Esophagus muscularis mucosa (tissue), 4 donors: ENCODE data around the gene CSMD2. TPM values are rescaled to one million over a fixed set of nuclear protein-coding genes. Genes with fewer than 3 reads are reported as not detected.

ENCODE experiments used
- DNase-seq: peaks from one replicate; pipeline ENCODE4 v3.0.0-alpha.2; 2017; ENCODE audit errors: extremely low spot score
- H3K27ac ChIP-seq, 4 donors: fragments of 200-600 bp; sonication (generic); replicated peaks in 1 of 4; 1 replicate in 3 of 4; 2 replicates in 1 of 4; pipeline ENCODE4 v1.5.1; 2016 to 2019; ENCODE audit warnings: mild to moderate bottlenecking in 1 of 4
- H3K27me3 ChIP-seq, 4 donors: fragments of 200-600 bp; sonication (generic); one replicate each; pipeline versions ENCODE4 v1.5.1 to v1.6.0; 2016 to 2019
- H3K36me3 ChIP-seq, 4 donors: fragments of 200-600 bp; sonication (generic); one replicate each; pipeline ENCODE4 v1.5.1; 2016 to 2019
- H3K4me1 ChIP-seq, 4 donors: fragments of 200-600 bp; sonication (generic); one replicate each; pipeline ENCODE4 v1.5.1; 2016 to 2019
- H3K4me3 ChIP-seq, 4 donors: fragments of 200-600 bp; sonication (generic); 1 replicate in 2 of 4; 2 replicates in 2 of 4; pipeline ENCODE4 v1.5.1; 2016 to 2019; ENCODE audit warnings: mild to moderate bottlenecking in 4 of 4, moderate library complexity in 1 of 4
- H3K9me3 ChIP-seq, 4 donors: fragments of 200-600 bp; sonication (generic); 1 replicate in 3 of 4; 2 replicates in 1 of 4; pipeline ENCODE4 v1.5.1; 2016 to 2019
- EP300 ChIP-seq: sonication (generic); formaldehyde crosslinking; IDR thresholded peaks from one replicate; pipeline ENCODE4 v1.6.1; 2017; ENCODE audit warnings: antibody characterized with exemption
- POLR2A ChIP-seq: fragments of 450-650 bp; IDR thresholded peaks from one replicate; pipeline ENCODE4 v1.6.1; 2017; ENCODE audit warnings: antibody characterized with exemption, moderate library complexity, mild to moderate bottlenecking, low read depth
- POLR2AphosphoS5 ChIP-seq, 2 donors: sonication (generic); formaldehyde crosslinking; IDR thresholded peaks; one replicate each; pipeline ENCODE4 v1.6.1; 2017; ENCODE audit warnings: antibody characterized with exemption in 2 of 2
- WGBS: methylation state at CpG from one replicate; pipeline ENCODE4 v1.1.5; 2018; 5-methylcytosine and 5-hydroxymethylcytosine counted together
- intact Hi-C: fragments of 100-400 bp; cut with DNase I; formaldehyde crosslinking; loops from one replicate; pipeline ENCODE4 v1.15.1; 2023
- total RNA-seq, 4 donors: library from RNA; depleted of rRNA; stranded (reverse); fragments of >200 nt; gene quantifications; one replicate each; pipeline versions ENCODE4 v1.1.0 to v1.2.1, GENCODE V29; 2016
- TF ChIP-seq, protein P1 (sequence below), 3 experiments: fragments of 200-600 bp in 2 of 3; fragments of 450-650 bp in 1 of 3; sonication (generic) in 2 of 3; IDR thresholded peaks; one replicate each; pipeline ENCODE4 v1.5.1; 2017 to 2019; ENCODE audit warnings: antibody characterized with exemption in 3 of 3, mild to moderate bottlenecking in 2 of 3, moderate library complexity in 1 of 3

The CSMD2 gene
- total RNA-seq, 4 donors from 2014 or later, result 0.26 to 0.75 (median 0.37) TPM

DNA sequence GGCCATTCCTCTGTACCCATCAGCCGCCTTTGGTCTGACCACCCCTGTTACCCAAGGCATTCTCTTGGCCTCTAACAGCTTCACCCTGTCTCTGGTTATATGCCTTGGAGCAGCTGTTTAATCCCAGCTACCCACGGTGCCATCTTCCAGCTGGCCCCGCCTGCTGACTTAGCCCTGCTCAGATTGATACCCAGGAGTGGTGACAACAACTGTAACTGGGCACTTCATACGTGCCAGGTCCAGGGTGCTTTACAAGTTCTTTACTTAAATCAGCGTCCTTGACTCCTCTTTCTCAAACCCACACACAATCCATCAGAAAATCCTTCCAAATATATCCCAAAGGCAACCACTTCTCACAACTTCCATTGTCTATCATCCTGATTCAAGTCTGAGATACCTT, 338.3 kb downstream of the CSMD2 start:
- Histone ChIP-seq H3K4me3 (no peak overlapping the region), H3K36me3 (no peaks in the 10 kb centered on the region), H3K4me1 (no peaks in the 10 kb centered on the region), H3K9me3 (no peaks in the 10 kb centered on the region), H3K27me3 (peaks cover 0 to 19% (median 0%) of the 10 kb centered on the region in 4 donors), H3K27ac (no peak overlapping the region)
- WGBS, result 97% methylated on average over 5 of the region's 5 CpGs
- TF ChIP-seq POLR2A, result no peak
- TF ChIP-seq, protein P1, sequence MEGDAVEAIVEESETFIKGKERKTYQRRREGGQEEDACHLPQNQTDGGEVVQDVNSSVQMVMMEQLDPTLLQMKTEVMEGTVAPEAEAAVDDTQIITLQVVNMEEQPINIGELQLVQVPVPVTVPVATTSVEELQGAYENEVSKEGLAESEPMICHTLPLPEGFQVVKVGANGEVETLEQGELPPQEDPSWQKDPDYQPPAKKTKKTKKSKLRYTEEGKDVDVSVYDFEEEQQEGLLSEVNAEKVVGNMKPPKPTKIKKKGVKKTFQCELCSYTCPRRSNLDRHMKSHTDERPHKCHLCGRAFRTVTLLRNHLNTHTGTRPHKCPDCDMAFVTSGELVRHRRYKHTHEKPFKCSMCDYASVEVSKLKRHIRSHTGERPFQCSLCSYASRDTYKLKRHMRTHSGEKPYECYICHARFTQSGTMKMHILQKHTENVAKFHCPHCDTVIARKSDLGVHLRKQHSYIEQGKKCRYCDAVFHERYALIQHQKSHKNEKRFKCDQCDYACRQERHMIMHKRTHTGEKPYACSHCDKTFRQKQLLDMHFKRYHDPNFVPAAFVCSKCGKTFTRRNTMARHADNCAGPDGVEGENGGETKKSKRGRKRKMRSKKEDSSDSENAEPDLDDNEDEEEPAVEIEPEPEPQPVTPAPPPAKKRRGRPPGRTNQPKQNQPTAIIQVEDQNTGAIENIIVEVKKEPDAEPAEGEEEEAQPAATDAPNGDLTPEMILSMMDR (IDR thresholded peaks at IDR 0.05), result no peak
- TF ChIP-seq POLR2AphosphoS5 (IDR thresholded peaks at IDR 0.05), result no peak
- TF ChIP-seq EP300, result no peak
- peak; percentile 62 for DNase-seq
- intact Hi-C loops, result no loop called here

DNA sequence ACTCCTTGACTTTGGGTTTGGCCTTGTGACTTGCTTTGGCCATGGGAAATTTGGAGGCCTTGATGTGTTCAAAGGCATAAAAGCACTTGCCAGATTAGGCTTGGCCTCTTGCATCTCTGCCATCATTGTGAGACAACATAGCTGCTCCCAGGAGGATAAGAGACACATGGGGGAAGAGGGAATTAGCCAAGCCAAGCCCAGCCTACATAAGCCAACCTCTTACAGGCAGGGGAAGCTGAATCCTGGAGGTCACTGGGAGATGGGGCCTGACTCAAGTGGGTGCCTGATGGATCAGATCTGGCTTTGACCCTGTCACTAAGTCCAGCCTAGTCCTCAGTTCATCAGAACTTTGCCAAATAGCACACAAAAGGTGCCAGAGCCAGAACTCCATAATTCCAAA, 338.7 kb downstream of the CSMD2 start:
- intact Hi-C loops, result no loop called here
- no peak for TF ChIP-seq POLR2A
- no peak for TF ChIP-seq POLR2AphosphoS5 (IDR thresholded peaks at IDR 0.05)
- no peak for TF ChIP-seq EP300
- H3K27me3 ChIP-seq, result peaks cover 0 to 19% (median 0%) of the 10 kb centered on the region in 4 donors
- peak; percentile 12 for DNase-seq
- H3K9me3 ChIP-seq, result no peaks in the 10 kb centered on the region
- H3K27ac ChIP-seq, result no peak overlapping the region
- no peak overlapping the region for H3K4me3 ChIP-seq
- H3K36me3 ChIP-seq, result no peaks in the 10 kb centered on the region
- H3K4me1 ChIP-seq, result no peaks in the 10 kb centered on the region

DNA sequence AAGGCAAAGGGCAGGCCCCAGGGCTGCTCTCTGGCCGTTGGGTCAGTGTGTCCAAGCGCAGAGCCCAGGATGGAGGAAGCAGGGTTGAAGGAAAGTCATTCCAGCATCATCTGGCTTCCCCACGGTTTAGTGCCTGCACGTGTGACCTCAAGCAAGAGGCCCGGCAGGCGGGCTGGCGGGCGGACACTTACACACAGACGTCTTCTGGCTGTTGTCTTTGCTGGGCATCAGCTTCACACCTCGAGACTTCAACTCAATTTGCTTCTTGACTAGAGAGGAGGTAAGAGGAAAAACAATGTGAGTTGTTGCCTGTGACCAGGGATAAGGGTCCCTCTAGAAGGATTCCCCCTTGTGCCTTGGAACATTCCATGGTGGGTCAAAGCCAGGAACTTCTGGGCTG, 339.5 kb downstream of the CSMD2 start:
- DNase-seq, result no peak
- intact Hi-C loops, result no loop called here
- WGBS, result 64% methylated on average over 10 of the region's 10 CpGs
- H3K36me3 ChIP-seq, result no peaks in the 10 kb centered on the region
- H3K4me3 ChIP-seq, result no peak overlapping the region
- H3K27ac ChIP-seq, result no peak overlapping the region
- no peaks in the 10 kb centered on the region for H3K9me3 ChIP-seq
- peaks cover 0 to 19% (median 0%) of the 10 kb centered on the region in 4 donors for H3K27me3 ChIP-seq
- TF ChIP-seq POLR2AphosphoS5 (IDR thresholded peaks at IDR 0.05) (no peak), POLR2A (no peak)
- TF ChIP-seq, protein P1 (IDR thresholded peaks at IDR 0.05), result no peak
- no peaks in the 10 kb centered on the region for H3K4me1 ChIP-seq

DNA sequence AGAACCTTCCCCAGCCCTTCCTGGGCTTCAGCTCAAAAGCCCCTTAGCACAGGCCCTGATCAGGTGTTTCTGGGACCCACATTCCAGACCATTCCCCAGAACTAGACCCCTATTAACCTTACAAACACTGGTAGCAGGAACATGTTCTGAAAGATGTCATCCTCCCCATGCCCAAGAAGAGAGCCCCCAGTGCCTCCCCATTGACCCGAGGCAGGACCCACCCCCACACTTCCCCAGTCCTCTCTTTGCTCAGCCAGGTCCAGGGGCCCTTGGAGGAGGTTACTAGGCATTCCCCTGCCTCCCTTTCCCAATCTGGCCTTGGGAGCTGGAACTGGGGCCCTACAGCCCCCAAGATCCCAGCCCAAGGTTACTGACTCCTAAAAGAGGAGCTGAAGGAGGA, 340.1 kb downstream of the CSMD2 start:
- Histone ChIP-seq H3K9me3 (no peaks in the 10 kb centered on the region), H3K4me1 (no peaks in the 10 kb centered on the region), H3K36me3 (no peaks in the 10 kb centered on the region), H3K27me3 (peaks cover 0 to 19% (median 0%) of the 10 kb centered on the region in 4 donors), H3K27ac (no peak overlapping the region), H3K4me3 (no peak overlapping the region)
- peak; percentile 24 for DNase-seq
- no CpG with 5 or more reads among the region's 1 CpG for WGBS
- intact Hi-C loops, result no loop called here
- TF ChIP-seq EP300 (no peak), POLR2AphosphoS5 (IDR thresholded peaks at IDR 0.05) (no peak), POLR2A (no peak)
- TF ChIP-seq, protein P1 (IDR thresholded peaks at IDR 0.05), result no peak

DNA sequence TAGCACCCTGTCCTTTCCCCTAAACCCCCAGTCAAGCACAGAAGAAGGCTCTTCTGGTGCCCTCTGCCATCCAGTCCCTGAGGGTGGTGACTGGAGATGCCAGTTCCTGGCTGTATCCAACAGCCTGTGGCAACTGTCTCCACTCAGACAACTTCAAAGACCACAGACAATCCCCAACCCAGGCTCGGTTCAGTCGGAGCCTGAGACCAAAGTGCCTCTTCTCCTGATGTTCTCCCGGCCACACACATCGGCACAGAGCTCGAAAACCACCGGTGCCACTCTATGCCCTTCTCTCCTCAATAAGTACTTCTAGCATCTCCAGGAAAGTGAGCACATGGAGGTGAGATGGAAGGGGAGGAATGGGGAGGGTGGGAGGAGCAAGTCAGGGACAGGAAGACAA, 340.7 kb downstream of the CSMD2 start:
- Histone ChIP-seq H3K36me3 (no peaks in the 10 kb centered on the region), H3K27ac (no peak overlapping the region), H3K27me3 (peaks cover 0 to 19% (median 0%) of the 10 kb centered on the region in 4 donors), H3K4me1 (no peaks in the 10 kb centered on the region), H3K9me3 (no peaks in the 10 kb centered on the region), H3K4me3 (no peak overlapping the region)
- WGBS, result 90% methylated on average over 6 of the region's 6 CpGs
- intact Hi-C loops, result no loop called here
- TF ChIP-seq, protein P1 (IDR thresholded peaks at IDR 0.05), result no peak
- TF ChIP-seq POLR2A (no peak), POLR2AphosphoS5 (IDR thresholded peaks at IDR 0.05) (no peak), EP300 (no peak)
- DNase-seq, result no peak
